ENCODE data around the gene FNDC1.
"Not testable (repeated sequence)": the region's sequence is repeated elsewhere in the genome, so short reads cannot be mapped to it uniquely, and the experiment has no call there.

FNDC1 gene

DNA sequence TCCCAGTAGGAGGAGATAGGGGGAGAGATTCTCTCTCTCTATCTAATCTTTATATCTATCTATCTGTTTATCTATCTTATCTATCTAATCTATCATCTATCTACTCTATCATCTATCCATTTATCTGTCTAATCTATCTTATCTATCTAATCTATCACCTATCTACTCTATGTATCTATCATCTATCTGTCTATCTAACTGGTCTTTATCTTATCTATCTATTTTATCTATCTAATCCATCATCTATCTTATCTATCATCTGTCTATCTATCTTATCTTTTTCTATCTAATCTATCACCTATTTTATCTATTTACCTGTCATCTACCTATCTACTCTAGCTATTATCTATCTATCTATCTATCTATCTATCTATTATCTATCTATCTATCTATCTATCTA, 109.4 kb downstream of the FNDC1 start:
- Histone ChIP-seq H2AFZ (ENCODE audit: low read depth) (no peak overlapping the region), H3K4me2 (no peak overlapping the region), H3K27ac (no peak overlapping the region), H4K20me1 (ENCODE audit: insufficient read depth) (no peaks in the 10 kb centered on the region), H3K79me2 (ENCODE audit: insufficient read depth, low read depth) (no peaks in the 10 kb centered on the region), H3K36me3 (ENCODE audit: insufficient read depth) (no peaks in the 10 kb centered on the region), H3K4me1 (ENCODE audit: low read depth, poor library complexity, severe bottlenecking) (no peaks in the 10 kb centered on the region), H3K9ac (no peak overlapping the region), H3K27me3 (ENCODE audit: insufficient read depth, low read depth) (no peaks in the 10 kb centered on the region), H3K4me3 (IDR thresholded peaks at IDR 0.05; ENCODE audit: insufficient read depth, low read depth, low read length) (no peak overlapping the region)
- TF ChIP-seq CTCF (conservative IDR thresholded peaks at IDR 0.05; ENCODE audit: low read depth, low read length): no peak

DNA sequence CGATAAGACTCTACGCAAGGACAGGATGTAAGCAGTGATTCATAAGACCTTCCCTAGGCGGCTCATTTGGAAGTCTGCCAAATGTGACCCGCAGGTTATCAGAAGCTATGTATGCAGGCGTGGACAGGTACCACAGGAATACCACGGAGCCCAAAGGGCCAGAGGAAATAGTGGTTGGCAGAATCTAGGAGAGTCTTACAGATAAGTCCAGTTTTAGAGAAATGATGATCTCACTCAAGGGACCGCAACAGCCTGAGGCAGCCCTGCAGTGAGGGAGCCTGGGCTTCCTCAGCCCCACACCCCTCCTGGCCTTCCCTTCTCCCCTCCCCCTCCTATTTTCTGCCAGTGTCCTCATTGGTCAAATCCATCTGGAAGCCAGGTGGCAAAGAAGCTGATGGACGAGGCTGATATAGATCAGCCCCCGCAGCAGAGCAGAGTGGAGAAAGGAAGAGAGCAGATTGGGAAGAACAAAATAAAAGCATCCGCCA, 110.6 kb downstream of the FNDC1 start:
- Histone ChIP-seq H3K27ac (no peak overlapping the region), H2AFZ (ENCODE audit: low read depth) (no peak overlapping the region), H3K9ac (no peak overlapping the region), H3K36me3 (ENCODE audit: insufficient read depth) (no peaks in the 10 kb centered on the region), H3K4me3 (IDR thresholded peaks at IDR 0.05; ENCODE audit: insufficient read depth, low read depth, low read length) (no peak overlapping the region), H3K4me2 (no peak overlapping the region), H3K4me1 (ENCODE audit: low read depth, poor library complexity, severe bottlenecking) (no peaks in the 10 kb centered on the region), H3K27me3 (ENCODE audit: insufficient read depth, low read depth) (no peaks in the 10 kb centered on the region), H3K79me2 (ENCODE audit: insufficient read depth, low read depth) (no peaks in the 10 kb centered on the region), H4K20me1 (ENCODE audit: insufficient read depth) (no peaks in the 10 kb centered on the region)
- no peak for TF ChIP-seq CTCF (conservative IDR thresholded peaks at IDR 0.05; ENCODE audit: low read depth, low read length)

GRCh38 chr6:159282421-159282820, 113.2 kb downstream of the FNDC1 start:
- H2AFZ ChIP-seq (ENCODE audit: low read depth): no peak overlapping the region
- TF ChIP-seq CTCF (conservative IDR thresholded peaks at IDR 0.05; ENCODE audit: low read depth, low read length): no peak
- H3K36me3 ChIP-seq (ENCODE audit: insufficient read depth): no peaks in the 10 kb centered on the region
- no peak overlapping the region for H3K4me3 ChIP-seq (IDR thresholded peaks at IDR 0.05; ENCODE audit: insufficient read depth, low read depth, low read length)
- H3K27me3 ChIP-seq (ENCODE audit: insufficient read depth, low read depth): no peaks in the 10 kb centered on the region
- no peaks in the 10 kb centered on the region for H3K79me2 ChIP-seq (ENCODE audit: insufficient read depth, low read depth)
- no peak overlapping the region for H3K9ac ChIP-seq
- H4K20me1 ChIP-seq (ENCODE audit: insufficient read depth): no peaks in the 10 kb centered on the region
- no peak overlapping the region for H3K4me2 ChIP-seq
- H3K4me1 ChIP-seq (ENCODE audit: low read depth, poor library complexity, severe bottlenecking): no peaks in the 10 kb centered on the region
- no peak overlapping the region for H3K27ac ChIP-seq

DNA sequence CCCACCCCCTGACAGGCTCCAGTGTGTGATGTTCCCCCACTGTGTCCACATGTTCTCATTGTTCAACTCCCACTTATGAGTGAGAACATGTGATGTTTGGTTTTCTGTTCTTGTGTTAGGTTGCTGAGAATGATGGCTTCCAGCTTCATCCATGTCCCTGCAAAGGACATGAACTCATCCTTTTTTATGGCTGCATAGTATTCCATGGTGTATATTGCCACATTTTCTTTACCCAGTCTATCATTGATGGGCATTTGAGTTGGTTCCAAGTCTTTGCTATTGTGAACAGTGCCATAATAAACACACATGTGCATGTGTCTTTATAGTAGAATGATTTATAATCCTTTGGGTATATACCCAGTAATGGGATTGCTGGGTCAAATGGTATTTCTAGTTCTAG, 115.5 kb downstream of the FNDC1 start:
- not testable (repeated sequence) for H3K4me1 ChIP-seq (ENCODE audit: low read depth, poor library complexity, severe bottlenecking); H3K27ac ChIP-seq; H4K20me1 ChIP-seq (ENCODE audit: insufficient read depth); H3K9ac ChIP-seq; H2AFZ ChIP-seq (ENCODE audit: low read depth); H3K4me2 ChIP-seq; H3K79me2 ChIP-seq (ENCODE audit: insufficient read depth, low read depth); H3K4me3 ChIP-seq (IDR thresholded peaks at IDR 0.05; ENCODE audit: insufficient read depth, low read depth, low read length); H3K36me3 ChIP-seq (ENCODE audit: insufficient read depth); H3K27me3 ChIP-seq (ENCODE audit: insufficient read depth, low read depth)

DNA sequence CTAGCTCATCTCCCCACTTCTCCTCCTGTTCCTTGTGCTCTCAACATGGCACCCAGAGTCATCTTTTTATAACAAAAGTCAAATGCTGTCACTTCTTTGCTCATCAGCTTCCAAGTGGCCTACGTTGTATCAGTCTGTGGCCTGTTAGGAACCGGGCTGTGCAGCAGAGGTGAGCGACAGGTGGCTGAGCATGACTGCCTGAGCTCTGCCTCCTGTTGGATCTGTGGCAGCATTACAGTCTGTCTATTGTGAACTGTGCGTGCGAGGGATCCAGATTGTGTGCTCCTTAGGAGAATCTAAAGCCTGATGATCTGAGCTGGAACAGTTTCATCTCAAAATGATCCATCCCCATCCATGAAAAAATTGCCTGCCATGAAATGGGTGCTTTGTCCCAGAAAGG, 129.6 kb downstream of the FNDC1 start:
- no peak overlapping the region for H3K9ac ChIP-seq

More for the DNA sequence above, 129.6 kb downstream of the FNDC1 start:
- no peak overlapping the region for H3K4me2 ChIP-seq
- TF ChIP-seq CTCF (conservative IDR thresholded peaks at IDR 0.05; ENCODE audit: low read depth, low read length): no peak
- H3K36me3 ChIP-seq (ENCODE audit: insufficient read depth): no peaks in the 10 kb centered on the region
- no peak overlapping the region for H2AFZ ChIP-seq (ENCODE audit: low read depth)
- H3K4me1 ChIP-seq (ENCODE audit: low read depth, poor library complexity, severe bottlenecking): no peaks in the 10 kb centered on the region
- no peak overlapping the region for H3K27ac ChIP-seq
- H3K4me3 ChIP-seq (IDR thresholded peaks at IDR 0.05; ENCODE audit: insufficient read depth, low read depth, low read length): no peak overlapping the region
- H3K79me2 ChIP-seq (ENCODE audit: insufficient read depth, low read depth): no peaks in the 10 kb centered on the region
- H4K20me1 ChIP-seq (ENCODE audit: insufficient read depth): no peaks in the 10 kb centered on the region
- H3K27me3 ChIP-seq (ENCODE audit: insufficient read depth, low read depth): no peaks in the 10 kb centered on the region

All from KMS-11 (cell line).